Measurements from ENCODE around the gene GRM4. TPM values are rescaled to one million over a fixed set of nuclear protein-coding genes. Genes with fewer than 3 reads are reported as not detected.

The GRM4 gene
- polyA plus RNA-seq, 1 of the 3 experiments (the other 2 are of a cell fraction) = not detected

GRCh38 chr6:33979750-33980149 lies 166.1 kb downstream of the GRM4 start:
- Histone ChIP-seq H3K27ac (ENCODE audit: low read depth in 2 of 2, low read length in 1 of 2) (no peak overlapping the region), H3K36me3 (replicated peaks in 1 of 2; ENCODE audit: control insufficient read depth in 1 of 2, insufficient read depth in 2 of 2, low read length in 1 of 2) (no peaks in the 10 kb centered on the region), H4K20me1 (ENCODE audit: insufficient read depth) (no peaks in the 10 kb centered on the region), H2AFZ (ENCODE audit: low read depth) (no peak overlapping the region), H3K9ac (no peak overlapping the region), H3K4me1 (ENCODE audit: control insufficient read depth in 1 of 2, insufficient read depth in 2 of 2, low read depth in 1 of 2, low read length in 1 of 2) (peaks cover 0 to 9% of the 10 kb centered on the region in 2 experiments; a peak in 1 of 4 replicates), H3K9me2 (no peaks in the 10 kb centered on the region), H3K79me2 (ENCODE audit: insufficient read depth) (no peaks in the 10 kb centered on the region), H3K27me3 (ENCODE audit: insufficient read depth) (peaks cover 7% of the 10 kb centered on the region; the same call in 1 of the 2 replicates), H3K9me3 (no peaks in the 10 kb centered on the region), H3K4me2 (no peak overlapping the region), H3F3A (replicated peaks; ENCODE audit: insufficient read depth) (no peaks in the 10 kb centered on the region), H3K4me3 (ENCODE audit: low read depth in 2 of 2, low read length in 1 of 2) (no peak overlapping the region)
- TF ChIP-seq MXI1 (IDR thresholded peaks at IDR 0.05; ENCODE audit: low read depth, low read length) = no peak
- no peak for TF ChIP-seq POLR2AphosphoS5 (IDR thresholded peaks at IDR 0.05; ENCODE audit: low read depth, low read length)
- no peak for TF ChIP-seq USF2 (IDR thresholded peaks at IDR 0.05; ENCODE audit: borderline replicate concordance, low read depth, low read length)
- no peak for TF ChIP-seq YY1 (IDR thresholded peaks at IDR 0.05; ENCODE audit: low read depth)
- no peak for TF ChIP-seq JUND (IDR thresholded peaks at IDR 0.05)
- TF ChIP-seq FOXM1 (IDR thresholded peaks at IDR 0.05; ENCODE audit: low read depth) = no peak
- TF ChIP-seq GABPA (IDR thresholded peaks at IDR 0.05; ENCODE audit: low read depth) = no peak
- TF ChIP-seq MEF2A (IDR thresholded peaks at IDR 0.05; ENCODE audit: borderline replicate concordance, low read depth) = no peak
- TF ChIP-seq, protein P1, sequence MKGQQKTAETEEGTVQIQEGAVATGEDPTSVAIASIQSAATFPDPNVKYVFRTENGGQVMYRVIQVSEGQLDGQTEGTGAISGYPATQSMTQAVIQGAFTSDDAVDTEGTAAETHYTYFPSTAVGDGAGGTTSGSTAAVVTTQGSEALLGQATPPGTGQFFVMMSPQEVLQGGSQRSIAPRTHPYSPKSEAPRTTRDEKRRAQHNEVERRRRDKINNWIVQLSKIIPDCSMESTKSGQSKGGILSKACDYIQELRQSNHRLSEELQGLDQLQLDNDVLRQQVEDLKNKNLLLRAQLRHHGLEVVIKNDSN (IDR thresholded peaks at IDR 0.05; ENCODE audit: borderline replicate concordance, low read depth) = no peak
- TF ChIP-seq SIN3A (IDR thresholded peaks at IDR 0.05; ENCODE audit: borderline replicate concordance, low read depth, low read length) = no peak
- POLR2A ChIA-PET = interaction anchor here (0.6 kb wide), 1 partner anchor 92 kb away, joined by 3 read pairs; no protein-coding TSS in a partner anchor
- DNase-seq = peak; percentile 10
- WGBS (ENCODE audit: low lambda C conversion rate) = 57% methylated on average over 4 of the region's 4 CpGs
- CTCF ChIA-PET = interaction anchor here (1.0 to 1.3 kb wide), 2 partner anchors 41 to 208 kb away, joined by 3 read pairs; no protein-coding TSS in a partner anchor

GRCh38 chr6:33978412-33979150 lies 167.3 kb downstream of the GRM4 start:
- H3K4me3 ChIP-seq (ENCODE audit: low read depth in 2 of 2, low read length in 1 of 2) = no peak overlapping the region
- POLR2A ChIA-PET = no interaction called here
- no peak for TF ChIP-seq JUND (IDR thresholded peaks at IDR 0.05)
- peaks cover 0 to 5% of the 10 kb centered on the region in 2 experiments; a peak in 1 of 4 replicates for H3K4me1 ChIP-seq (ENCODE audit: control insufficient read depth in 1 of 2, insufficient read depth in 2 of 2, low read depth in 1 of 2, low read length in 1 of 2)
- H3K9me3 ChIP-seq = no peaks in the 10 kb centered on the region
- no peak overlapping the region for H2AFZ ChIP-seq (ENCODE audit: low read depth)
- no peak overlapping the region for H3K4me2 ChIP-seq
- 61% methylated on average over 13 of the region's 16 CpGs for WGBS (ENCODE audit: low lambda C conversion rate)
- H3K9ac ChIP-seq = no peak overlapping the region
- H4K20me1 ChIP-seq (ENCODE audit: insufficient read depth) = no peaks in the 10 kb centered on the region
- no peaks in the 10 kb centered on the region for H3K79me2 ChIP-seq (ENCODE audit: insufficient read depth)
- H3K36me3 ChIP-seq (replicated peaks in 1 of 2; ENCODE audit: control insufficient read depth in 1 of 2, insufficient read depth in 2 of 2, low read length in 1 of 2) = no peaks in the 10 kb centered on the region
- CTCF ChIA-PET = interaction anchor here (1.1 to 1.3 kb wide), 2 partner anchors 49 to 207 kb away, joined by 3 to 5 read pairs; no protein-coding TSS in a partner anchor
- no peak overlapping the region for H3K27ac ChIP-seq (ENCODE audit: low read depth in 2 of 2, low read length in 1 of 2)
- peaks cover 7% of the 10 kb centered on the region; the same call in 1 of the 2 replicates for H3K27me3 ChIP-seq (ENCODE audit: insufficient read depth)
- peak; percentile 49 for DNase-seq
- no peaks in the 10 kb centered on the region for H3K9me2 ChIP-seq
- H3F3A ChIP-seq (replicated peaks; ENCODE audit: insufficient read depth) = no peaks in the 10 kb centered on the region

All from SK-N-SH (cell line).